ENCODE measurements around the gene CAPN12. TPM values are rescaled to one million over a fixed set of nuclear protein-coding genes. Genes with fewer than 3 reads are reported as not detected.

The CAPN12 gene
- polyA plus RNA-seq, 1 of the 3 experiments (the other 2 are of a cell fraction) = 3.0 TPM

GRCh38 chr19:38793671-38794070 is 49.4 kb upstream of the CAPN12 start:
- ChIA-PET POLR2A (no interaction called here), CTCF (interaction anchor here (1.4 kb wide), 1 partner anchor 136 kb away, joined by 5 read pairs; the partner anchor contains the start of genes MRPS12 and SARS2)
- no peak overlapping the region for H3K4me2 ChIP-seq
- TF ChIP-seq FOXM1 (IDR thresholded peaks at IDR 0.05; ENCODE audit: low read depth) = no peak
- no peak for TF ChIP-seq TCF12 (IDR thresholded peaks at IDR 0.05)
- TF ChIP-seq JUND (IDR thresholded peaks at IDR 0.05) = no peak
- no peak for TF ChIP-seq RAD21 (IDR thresholded peaks at IDR 0.05; ENCODE audit: low read length)
- TF ChIP-seq FOSL2 (IDR thresholded peaks at IDR 0.05; ENCODE audit: borderline replicate concordance, low read depth) = no peak
- no peak for TF ChIP-seq EZH2phosphoT487 (IDR thresholded peaks at IDR 0.05; ENCODE audit: borderline replicate concordance, low read depth)
- TF ChIP-seq RXRA (IDR thresholded peaks at IDR 0.05; ENCODE audit: borderline replicate concordance, low read depth) = no peak
- no peak for TF ChIP-seq PBX3 (IDR thresholded peaks at IDR 0.05)
- TF ChIP-seq EP300 (IDR thresholded peaks at IDR 0.05; ENCODE audit: borderline replicate concordance in 1 of 2, low read depth in 1 of 2, low read length in 1 of 2) = no peak
- no peak for TF ChIP-seq NFIC (IDR thresholded peaks at IDR 0.05; ENCODE audit: borderline replicate concordance)
- no peak for TF ChIP-seq ELF1 (IDR thresholded peaks at IDR 0.05)
- TF ChIP-seq GATA2 (CRISPR knock-in tag; IDR thresholded peaks at IDR 0.05) = no peak
- no peak for TF ChIP-seq ZBTB33 (IDR thresholded peaks at IDR 0.05; ENCODE audit: borderline replicate concordance, low read depth)
- no peak for TF ChIP-seq POLR2AphosphoS5 (IDR thresholded peaks at IDR 0.05; ENCODE audit: low read depth, low read length)
- no peak for TF ChIP-seq USF2 (IDR thresholded peaks at IDR 0.05; ENCODE audit: borderline replicate concordance, low read depth, low read length)
- TF ChIP-seq USF1 (IDR thresholded peaks at IDR 0.05; ENCODE audit: borderline replicate concordance, low read depth) = no peak
- TF ChIP-seq TAF1 (IDR thresholded peaks at IDR 0.05; ENCODE audit: borderline replicate concordance, low read depth, low read length) = no peak
- DNase-seq = no peak
- no peak overlapping the region for H3K27ac ChIP-seq (ENCODE audit: low read depth in 2 of 2, low read length in 1 of 2)
- WGBS (ENCODE audit: low lambda C conversion rate) = 77% methylated on average over 5 of the region's 5 CpGs
- H3K27me3 ChIP-seq (ENCODE audit: insufficient read depth) = no peaks in the 10 kb centered on the region
- H3K4me3 ChIP-seq (ENCODE audit: low read depth in 2 of 2, low read length in 1 of 2) = no peak overlapping the region
- no peak overlapping the region for H2AFZ ChIP-seq (ENCODE audit: low read depth)
- H4K20me1 ChIP-seq (ENCODE audit: insufficient read depth) = no peaks in the 10 kb centered on the region
- no peaks in the 10 kb centered on the region for H3K9me3 ChIP-seq
- H3K79me2 ChIP-seq (ENCODE audit: insufficient read depth) = no peaks in the 10 kb centered on the region
- H3K4me1 ChIP-seq (ENCODE audit: control insufficient read depth in 1 of 2, insufficient read depth in 2 of 2, low read depth in 1 of 2, low read length in 1 of 2) = no peaks in the 10 kb centered on the region
- H3K9ac ChIP-seq = no peak overlapping the region
- H3K36me3 ChIP-seq (replicated peaks in 1 of 2; ENCODE audit: control insufficient read depth in 1 of 2, insufficient read depth in 2 of 2, low read length in 1 of 2) = no peaks in the 10 kb centered on the region
- no peaks in the 10 kb centered on the region for H3K9me2 ChIP-seq
- no peaks in the 10 kb centered on the region for H3F3A ChIP-seq (replicated peaks; ENCODE audit: insufficient read depth)
